C4-2B (cell line): ENCODE results near the gene D2HGDH.
"Not testable (repeated sequence)": the region's sequence is repeated elsewhere in the genome, so short reads cannot be mapped to it uniquely, and the experiment has no call there.

ENCODE experiments used
- CTCF ChIP-seq: fragments of 450-650 bp; conservative IDR thresholded peaks from 2 replicates; pipeline ENCODE4 v1.5.1; 2017; ENCODE audit warnings: mild to moderate bottlenecking
- ZFX ChIP-seq: fragments of 450-650 bp; IDR thresholded peaks from 2 replicates; pipeline ENCODE4 v1.6.1; 2017

GRCh38 chr2:241759893-241760292 is 25.5 kb downstream of the D2HGDH start:
- TF ChIP-seq CTCF, ZFX: not testable (repeated sequence)
